Thyroid gland (tissue), 4 donors: ENCODE measurements around the gene NTN1. TPM values are rescaled to one million over a fixed set of nuclear protein-coding genes. Genes with fewer than 3 reads are reported as not detected.

Source experiments
- DNase-seq, 2 donors: peaks; one replicate each; pipeline ENCODE4 v3.0.0-alpha.2; 2019
- H3K27ac ChIP-seq, 3 donors: fragments of 200-600 bp; sonication (generic); 1 replicate in 2 of 3; 2 replicates in 1 of 3; pipeline ENCODE4 v1.5.1; 2016 to 2019; ENCODE audit warnings: mild to moderate bottlenecking in 1 of 3, moderate library complexity in 1 of 3
- H3K27me3 ChIP-seq: fragments of 200-600 bp; sonication (generic); one replicate; pipeline ENCODE4 v1.5.1; 2019
- H3K36me3 ChIP-seq, 2 donors: fragments of 200-600 bp; sonication (generic); one replicate each; pipeline ENCODE4 v1.5.1; 2016 to 2019
- H3K4me1 ChIP-seq, 2 donors: fragments of 200-600 bp; sonication (generic); one replicate each; pipeline ENCODE4 v1.5.1; 2017 to 2019
- H3K4me3 ChIP-seq, 3 donors: fragments of 200-600 bp; sonication (generic); replicated peaks in 1 of 3; 1 replicate in 2 of 3; 2 replicates in 1 of 3; pipeline ENCODE4 v1.5.1; 2016; ENCODE audit warnings: mild to moderate bottlenecking in 1 of 3
- H3K9me3 ChIP-seq: fragments of 200-600 bp; sonication (generic); one replicate; pipeline ENCODE4 v1.5.1; 2017
- CTCF ChIP-seq, 6 experiments: fragments of 200-600 bp in 3 of 6; fragments of 450-650 bp in 3 of 6; sonication (generic) in 3 of 6; IDR thresholded peaks; one replicate each; pipeline ENCODE4 v1.5.1; 2016 to 2019; ENCODE audit warnings: antibody characterized with exemption in 6 of 6, mild to moderate bottlenecking in 2 of 6, inconsistent platforms in 1 of 6, moderate library complexity in 1 of 6
- POLR2A ChIP-seq, 2 donors: fragments of 450-650 bp; IDR thresholded peaks; one replicate each; pipeline ENCODE4 v1.6.1; 2017; ENCODE audit warnings: antibody characterized with exemption in 2 of 2, mild to moderate bottlenecking in 2 of 2, moderate library complexity in 1 of 2
- WGBS, 2 donors: methylation state at CpG; one replicate each; pipeline ENCODE4 v1.1.5; 2017; 5-methylcytosine and 5-hydroxymethylcytosine counted together
- intact Hi-C: fragments of 100-400 bp; cut with DNase I; formaldehyde crosslinking; loops from one replicate; pipeline ENCODE4 v1.15.1; 2023
- total RNA-seq, 4 donors: library from RNA; depleted of rRNA; stranded (reverse); fragments of >200 nt; gene quantifications; one replicate each; pipeline ENCODE4 v1.2.3, GENCODE V29; 2016

Gene NTN1
- total RNA-seq, 4 donors from 2014 or later, result 4.1 to 9.2 (median 7.1) TPM

GRCh38 chr17:9272501-9273200, 251.3 kb downstream of the NTN1 start:
- Histone ChIP-seq H3K4me3 (no peak overlapping the region), H3K9me3 (no peaks in the 10 kb centered on the region), H3K27ac (no peak overlapping the region), H3K4me1 (no peaks in the 10 kb centered on the region), H3K36me3 (no peaks in the 10 kb centered on the region), H3K27me3 (no peaks in the 10 kb centered on the region)
- WGBS, 2 donors, result 84 to 87% methylated on average over 22 of the region's 22 CpGs
- TF ChIP-seq POLR2A (IDR thresholded peaks at IDR 0.05) (no peak), CTCF (IDR thresholded peaks at IDR 0.05) (no peak)
- DNase-seq, result no peak
- intact Hi-C loops, result no loop called here

GRCh38 chr17:9273428-9274391, 252.4 kb downstream of the NTN1 start:
- Histone ChIP-seq H3K27me3 (no peaks in the 10 kb centered on the region), H3K36me3 (no peaks in the 10 kb centered on the region), H3K9me3 (no peaks in the 10 kb centered on the region), H3K4me3 (no peak overlapping the region), H3K27ac (no peak overlapping the region), H3K4me1 (no peaks in the 10 kb centered on the region)
- TF ChIP-seq POLR2A (IDR thresholded peaks at IDR 0.05) (no peak), CTCF (IDR thresholded peaks at IDR 0.05) (no peak)
- WGBS, 2 donors, result 81 to 89% methylated on average over 21 of the region's 21 CpGs
- intact Hi-C loops, result no loop called here
- DNase-seq, result no peak

- Histone ChIP-seq H3K36me3 (no peaks in the 10 kb centered on the region), H3K9me3 (no peaks in the 10 kb centered on the region), H3K4me3 (no peak overlapping the region), H3K27ac (no peak overlapping the region), H3K4me1 (no peaks in the 10 kb centered on the region), H3K27me3 (no peaks in the 10 kb centered on the region)
- DNase-seq, result no peak
- intact Hi-C loops, result no loop called here
- TF ChIP-seq CTCF (IDR thresholded peaks at IDR 0.05) (no peak), POLR2A (IDR thresholded peaks at IDR 0.05) (no peak)
- WGBS, 2 donors, result 75 to 87% methylated on average over 9 of the region's 9 CpGs
Measured at GRCh38 chr17:9274973-9275372, 253.7 kb downstream of the NTN1 start.

- Histone ChIP-seq H3K4me1 (no peaks in the 10 kb centered on the region), H3K27ac (no peak overlapping the region), H3K4me3 (no peak overlapping the region), H3K36me3 (no peaks in the 10 kb centered on the region), H3K9me3 (no peaks in the 10 kb centered on the region), H3K27me3 (no peaks in the 10 kb centered on the region)
- DNase-seq, result peak; percentile 77 to 79
- intact Hi-C loops, result no loop called here
- TF ChIP-seq CTCF (IDR thresholded peaks at IDR 0.05) (no peak), POLR2A (IDR thresholded peaks at IDR 0.05) (no peak)
- 43% methylated on average over 8 of the region's 8 CpGs for WGBS, 2 donors
Measured at GRCh38 chr17:9279893-9280292, 258.6 kb downstream of the NTN1 start.

- no peak for DNase-seq
- Histone ChIP-seq H3K27ac (no peak overlapping the region), H3K27me3 (no peaks in the 10 kb centered on the region), H3K4me1 (no peaks in the 10 kb centered on the region), H3K9me3 (no peaks in the 10 kb centered on the region), H3K4me3 (no peak overlapping the region), H3K36me3 (no peaks in the 10 kb centered on the region)
- TF ChIP-seq CTCF (IDR thresholded peaks at IDR 0.05) (no peak), POLR2A (IDR thresholded peaks at IDR 0.05) (no peak)
- WGBS, 2 donors, result 77 to 84% methylated on average over 2 of the region's 2 CpGs
- intact Hi-C loops, result no loop called here
Measured at GRCh38 chr17:9283909-9284308, 262.6 kb downstream of the NTN1 start.
